RKO (cell line): ENCODE data around the gene DHX15.
A peak's percentile ranks its signal among the peaks of the same experiment; 100 is the strongest.
"Not testable (repeated sequence)": the region's sequence is repeated elsewhere in the genome, so short reads cannot be mapped to it uniquely, and the experiment has no call there.

ENCODE experiments used
- DNase-seq: peaks from one replicate; pipeline ENCODE4 v3.0.0-alpha.2; 2016; ENCODE audit warnings: low spot score

The DHX15 gene

GRCh38 chr4:24544208-24544988 lies 40.0 kb downstream of the DHX15 start:
- no peak for DNase-seq

- no peak for DNase-seq
Measured at GRCh38 chr4:24537025-24537424, 47.3 kb downstream of the DHX15 start.

- DNase-seq, result no peak
Measured at GRCh38 chr4:24535399-24535798, 49.0 kb downstream of the DHX15 start.

GRCh38 chr4:24533364-24533763 lies 51.0 kb downstream of the DHX15 start:
- DNase-seq, result no peak

GRCh38 chr4:24529555-24529954 lies 54.8 kb downstream of the DHX15 start:
- no peak for DNase-seq

- no peak for DNase-seq
Measured at GRCh38 chr4:24527371-24527770, 57.0 kb downstream of the DHX15 start.

- no peak for DNase-seq
Measured at GRCh38 chr4:24521544-24521943, 62.8 kb downstream of the DHX15 start.

- DNase-seq, result no peak
Measured at GRCh38 chr4:24519649-24520048, 64.7 kb downstream of the DHX15 start.

GRCh38 chr4:24517676-24518075 lies 66.7 kb downstream of the DHX15 start:
- no peak for DNase-seq

- DNase-seq, result no peak
Measured at GRCh38 chr4:24516926-24517325, 67.4 kb downstream of the DHX15 start.

GRCh38 chr4:24515698-24516097 lies 68.7 kb downstream of the DHX15 start:
- peak; percentile 52 for DNase-seq

- peak; percentile 15 for DNase-seq
Measured at GRCh38 chr4:24514808-24515207, 69.5 kb downstream of the DHX15 start.

- no peak for DNase-seq
Measured at GRCh38 chr4:24513718-24514117, 70.6 kb downstream of the DHX15 start.

- no peak for DNase-seq
Measured at GRCh38 chr4:24511371-24512063, 72.8 kb downstream of the DHX15 start.

- no peak for DNase-seq
Measured at GRCh38 chr4:24510091-24510490, 74.3 kb downstream of the DHX15 start.

- no peak for DNase-seq
Measured at GRCh38 chr4:24508541-24508940, 75.8 kb downstream of the DHX15 start.

GRCh38 chr4:24507439-24507838 lies 76.9 kb downstream of the DHX15 start:
- no peak for DNase-seq

GRCh38 chr4:24503090-24503489 lies 81.3 kb downstream of the DHX15 start:
- DNase-seq, result not testable (repeated sequence)

GRCh38 chr4:24497221-24497620 lies 87.1 kb downstream of the DHX15 start:
- DNase-seq, result no peak

- no peak for DNase-seq
Measured at GRCh38 chr4:24496597-24496996, 87.8 kb downstream of the DHX15 start.

- no peak for DNase-seq
Measured at GRCh38 chr4:24495388-24495787, 89.0 kb downstream of the DHX15 start.

GRCh38 chr4:24489870-24490269 lies 94.5 kb downstream of the DHX15 start:
- no peak for DNase-seq

- peak; percentile 58 for DNase-seq
Measured at GRCh38 chr4:24488399-24489164, 95.8 kb downstream of the DHX15 start.
